Ramos (cell line): ENCODE measurements around the gene KCNQ1OT1.

ENCODE experiments used
- in situ Hi-C: fragments of 300-500 bp; cut with MboI; formaldehyde crosslinking; loops from one replicate; pipeline ENCODE4 v1.14.3; 2022; ENCODE audit warnings: low sequenced_read_pairs; ENCODE audit not compliant: unreplicated experiment

Gene KCNQ1OT1

DNA sequence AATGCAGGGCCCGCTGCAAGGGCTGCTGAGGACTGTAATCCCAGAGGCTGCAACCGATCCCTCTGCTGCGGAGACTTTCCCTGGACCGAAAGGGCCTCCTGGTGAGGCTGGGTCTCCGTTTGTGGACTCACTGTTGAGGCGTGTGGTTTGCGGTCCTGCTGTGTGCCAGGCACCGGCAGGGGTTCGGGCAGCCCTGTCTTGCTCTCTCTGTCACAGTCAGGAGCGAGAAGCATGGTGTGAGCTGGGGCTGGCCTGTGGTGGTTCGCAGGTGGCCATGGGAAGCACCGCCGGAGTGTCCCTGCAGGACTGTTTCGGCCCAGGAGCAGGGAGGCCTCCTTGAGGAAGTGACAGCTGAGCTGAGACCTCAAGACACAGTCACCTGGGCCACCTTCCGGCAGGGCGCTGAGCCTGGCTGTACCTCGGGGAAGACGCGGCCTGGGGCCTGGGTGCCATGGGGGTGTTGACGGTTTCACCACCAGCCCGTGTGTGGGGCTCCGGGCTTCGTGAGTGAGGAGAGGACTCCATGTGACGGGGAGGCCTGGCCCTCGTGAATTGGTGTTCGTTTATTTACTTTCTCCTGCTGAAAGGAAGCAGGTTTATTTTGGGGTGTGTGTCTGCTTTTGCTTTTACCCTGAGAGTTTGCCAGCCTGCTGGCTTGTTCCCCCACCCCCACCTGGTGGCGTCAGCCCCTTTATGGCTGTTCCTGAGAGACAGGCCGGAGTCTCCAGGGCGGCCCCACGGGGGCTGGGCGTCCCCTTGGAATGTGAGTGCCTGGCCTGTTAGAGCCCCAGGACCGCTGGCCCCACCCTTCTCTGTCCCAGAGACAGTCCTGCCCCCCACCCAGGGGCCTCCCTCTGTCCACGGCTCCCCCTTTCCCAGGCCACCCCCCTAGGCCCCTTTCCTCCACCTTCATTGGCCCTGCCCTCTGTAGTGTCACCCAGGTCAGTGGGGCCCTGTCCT is 122.5 kb downstream of the KCNQ1OT1 start:
- in situ Hi-C loops, result no loop called here

DNA sequence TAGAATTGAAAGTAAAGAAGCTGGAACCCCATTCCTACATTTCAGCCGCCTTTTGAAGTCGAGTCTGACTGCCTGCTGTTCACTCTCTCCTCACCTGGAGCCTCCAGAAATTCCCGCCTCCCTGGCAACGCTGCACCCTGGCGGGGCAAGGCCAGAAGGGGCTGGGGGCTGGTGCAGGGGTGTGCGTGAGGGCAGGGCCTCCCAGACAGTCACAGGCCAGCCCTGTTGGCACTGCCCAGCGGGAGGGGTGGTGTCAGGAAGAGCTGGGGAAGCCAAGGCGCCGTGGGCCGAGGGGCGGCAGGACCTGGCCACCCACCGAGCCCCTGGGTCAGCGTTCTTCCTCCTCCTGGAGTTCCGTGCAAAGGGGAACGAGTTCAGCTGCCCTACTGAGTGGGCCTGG is 123.2 kb downstream of the KCNQ1OT1 start:
- in situ Hi-C loops, result no loop called here

DNA sequence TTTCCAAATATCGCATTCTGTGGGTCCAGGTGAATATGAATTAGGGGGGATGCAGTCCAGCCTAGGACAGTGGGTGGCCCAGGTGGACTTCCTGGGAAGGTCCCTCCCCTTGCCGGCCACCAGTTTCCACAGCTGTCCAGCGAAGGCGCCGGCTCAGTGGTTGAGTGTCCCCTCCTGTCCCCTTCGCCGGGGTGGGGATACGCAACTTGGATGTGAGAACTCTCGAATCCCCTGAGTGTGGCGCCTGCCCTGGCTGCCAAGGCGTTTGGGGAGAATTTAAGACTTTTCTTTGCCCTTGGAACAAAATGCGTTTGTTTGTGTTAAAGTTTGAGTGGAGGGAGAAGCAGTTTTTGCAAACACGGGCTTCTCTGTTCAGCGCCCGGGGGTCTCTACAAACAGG is 123.7 kb downstream of the KCNQ1OT1 start:
- in situ Hi-C loops, result no loop called here

DNA sequence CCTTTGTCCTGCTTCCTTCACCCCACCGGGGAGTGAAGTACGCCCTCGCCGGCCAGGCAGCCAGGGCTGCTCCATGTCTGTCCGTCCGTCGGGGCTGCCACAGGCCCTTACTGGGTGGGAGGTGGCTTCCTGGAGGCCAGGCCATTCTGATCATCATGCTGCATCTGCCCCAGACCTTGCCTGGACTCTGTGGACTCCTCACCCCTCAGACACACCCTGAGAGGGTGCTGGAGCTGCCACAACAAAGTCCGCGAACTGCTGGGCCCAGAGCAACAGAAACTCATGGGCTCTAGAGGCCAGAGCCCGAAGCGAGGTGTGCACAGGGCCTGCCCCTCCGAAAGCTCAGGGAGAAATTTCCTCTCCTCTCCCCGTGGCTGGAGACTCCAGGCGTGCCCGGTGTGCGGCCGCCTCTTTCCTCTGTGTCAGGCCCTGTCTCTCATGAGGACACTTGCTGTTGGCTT is 124.2 kb downstream of the KCNQ1OT1 start:
- in situ Hi-C loops, result no loop called here

DNA sequence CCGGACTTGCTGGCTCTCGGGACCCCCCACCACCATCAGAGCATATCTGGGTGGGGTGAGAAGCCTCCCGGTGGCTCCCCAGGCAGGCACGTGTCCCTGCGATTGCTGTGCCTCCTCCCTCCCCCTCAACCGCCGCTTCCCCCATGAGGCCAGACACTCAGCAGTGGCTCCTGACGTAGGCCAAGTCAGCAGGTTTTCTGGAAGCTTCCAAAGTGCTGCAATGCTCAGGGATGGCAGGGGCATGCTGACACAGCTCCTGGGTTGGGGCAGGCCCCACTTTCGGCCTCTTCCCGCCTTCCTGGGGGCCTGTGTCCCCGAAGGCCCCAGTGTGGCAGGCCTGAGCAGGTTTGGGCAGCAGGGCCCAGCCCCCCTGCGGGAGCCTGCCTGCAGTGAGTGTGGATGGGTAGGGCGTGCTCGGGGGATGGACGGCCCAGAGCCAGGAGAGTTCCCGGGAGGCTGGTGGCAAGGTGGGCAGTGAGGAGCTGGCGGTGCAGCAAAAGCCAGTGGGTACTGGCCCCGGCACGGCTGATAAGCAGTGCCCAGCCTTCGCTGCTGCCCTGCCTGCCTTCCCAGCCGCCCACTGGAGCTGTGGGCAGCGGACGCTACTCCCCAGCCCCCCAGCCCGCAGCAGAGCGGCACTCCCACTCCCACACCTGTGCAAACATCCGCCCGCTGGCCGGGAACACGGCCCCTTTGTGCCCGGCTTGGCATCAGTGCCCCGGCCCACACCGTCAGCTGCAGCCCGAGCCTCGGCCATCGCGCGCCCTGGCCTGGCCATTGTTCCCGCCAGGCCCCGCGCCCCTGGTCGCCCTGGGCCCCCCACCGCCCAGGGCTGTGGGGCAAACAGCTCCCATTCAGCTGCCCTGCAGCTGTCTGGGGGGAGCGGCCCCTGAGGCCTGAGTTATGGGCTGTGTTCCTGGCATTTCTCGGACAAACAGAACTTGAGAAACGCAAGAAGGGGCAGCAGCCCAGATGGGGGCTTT is 125.0 kb downstream of the KCNQ1OT1 start:
- in situ Hi-C loops, result no loop called here

DNA sequence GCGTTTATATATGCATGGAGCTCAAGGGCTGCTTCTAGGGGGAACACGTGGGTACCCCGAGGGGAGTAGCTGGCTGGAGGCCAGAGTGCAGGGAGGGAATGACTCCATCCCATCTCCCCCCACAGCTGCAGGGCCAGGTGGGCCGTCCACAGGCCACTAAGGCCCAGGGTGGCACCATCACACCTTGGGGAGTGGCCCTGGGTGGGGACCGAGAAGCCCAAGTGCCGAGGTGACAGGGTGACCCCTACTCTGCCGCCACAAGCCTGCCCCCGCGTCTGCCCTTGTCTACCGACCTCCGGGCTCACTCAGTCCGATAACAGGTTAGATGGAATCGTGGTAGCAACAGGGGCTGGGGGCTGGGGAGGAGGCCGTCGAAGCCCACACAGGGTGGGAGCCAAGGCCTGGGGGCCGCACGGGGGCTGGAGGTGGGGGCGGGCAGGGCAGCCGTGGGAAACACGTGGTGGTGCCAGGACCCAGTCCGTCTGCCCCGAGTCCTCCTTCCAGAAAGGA is 125.7 kb downstream of the KCNQ1OT1 start:
- in situ Hi-C loops, result no loop called here

DNA sequence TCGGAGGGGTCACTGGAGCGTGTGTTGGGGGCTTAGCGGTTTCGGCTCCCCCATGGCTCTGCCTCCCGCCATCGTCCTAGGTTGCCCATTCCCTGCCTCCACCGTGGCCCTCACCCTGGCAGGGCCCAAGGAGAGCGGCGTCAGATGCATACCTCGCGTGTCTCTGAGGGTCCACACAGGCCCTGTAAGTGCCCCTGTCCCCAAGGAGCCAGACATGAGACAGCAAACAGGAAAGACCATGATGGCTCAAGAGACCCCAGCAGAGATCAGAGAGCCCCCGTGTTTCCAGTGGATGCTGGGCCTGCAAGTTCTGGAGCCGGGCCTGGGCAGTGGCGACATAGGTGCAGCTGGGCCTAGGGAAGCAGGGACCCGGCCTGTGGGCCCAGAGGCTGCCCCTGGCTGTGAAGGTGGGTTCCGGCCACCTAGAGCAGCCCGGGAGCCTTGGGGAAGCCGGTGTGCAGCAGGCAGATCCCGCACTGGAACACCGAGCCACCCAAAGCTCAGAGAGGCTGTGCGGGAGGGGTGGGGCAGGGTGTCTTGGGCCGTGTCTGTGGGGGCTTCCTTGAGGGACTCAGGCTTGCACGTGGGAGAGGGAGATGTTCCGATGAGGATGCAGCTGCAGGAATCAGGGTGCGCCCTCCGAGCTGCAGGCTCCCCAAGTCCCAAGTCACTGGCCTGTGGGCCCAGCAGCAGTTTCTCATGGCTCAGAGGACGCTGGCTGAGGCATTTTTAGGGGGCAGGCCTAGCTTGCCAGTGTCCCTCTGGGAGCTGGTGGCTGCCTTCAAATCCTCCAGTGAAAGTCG is 126.4 kb downstream of the KCNQ1OT1 start:
- in situ Hi-C loops, result no loop called here

DNA sequence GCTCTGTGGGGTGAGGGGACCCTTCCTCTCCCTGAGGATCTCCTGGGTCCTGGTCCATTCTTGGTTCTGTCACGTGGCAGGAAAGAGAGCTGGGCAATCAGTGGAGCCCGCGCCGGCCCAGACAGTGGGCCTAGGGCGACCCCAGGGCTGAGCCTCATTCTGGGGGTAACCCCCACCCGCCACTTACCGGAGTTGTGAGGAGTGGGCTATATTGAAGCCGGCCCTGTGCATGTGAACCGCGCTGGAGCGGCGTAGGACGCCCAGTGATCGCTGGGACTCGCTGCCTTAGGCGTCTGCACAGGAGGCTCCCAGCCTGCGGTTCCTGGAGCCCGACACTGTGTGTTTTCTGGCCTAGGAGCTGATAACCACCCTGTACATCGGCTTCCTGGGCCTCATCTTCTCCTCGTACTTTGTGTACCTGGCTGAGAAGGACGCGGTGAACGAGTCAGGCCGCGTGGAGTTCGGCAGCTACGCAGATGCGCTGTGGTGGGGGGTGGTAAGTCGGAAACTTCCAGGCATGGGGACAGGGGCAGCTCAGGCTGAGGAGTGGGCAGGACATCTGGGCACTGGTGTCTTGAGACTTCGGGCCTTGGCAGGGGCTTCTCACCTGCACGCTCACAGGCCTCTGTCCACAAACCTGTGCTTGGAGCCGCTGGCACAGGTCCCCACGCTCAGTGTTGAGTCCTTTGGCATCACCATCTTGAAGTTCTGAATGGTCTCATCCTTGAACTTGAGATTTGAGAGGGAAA is 127.1 kb downstream of the KCNQ1OT1 start:
- in situ Hi-C loops, result no loop called here

DNA sequence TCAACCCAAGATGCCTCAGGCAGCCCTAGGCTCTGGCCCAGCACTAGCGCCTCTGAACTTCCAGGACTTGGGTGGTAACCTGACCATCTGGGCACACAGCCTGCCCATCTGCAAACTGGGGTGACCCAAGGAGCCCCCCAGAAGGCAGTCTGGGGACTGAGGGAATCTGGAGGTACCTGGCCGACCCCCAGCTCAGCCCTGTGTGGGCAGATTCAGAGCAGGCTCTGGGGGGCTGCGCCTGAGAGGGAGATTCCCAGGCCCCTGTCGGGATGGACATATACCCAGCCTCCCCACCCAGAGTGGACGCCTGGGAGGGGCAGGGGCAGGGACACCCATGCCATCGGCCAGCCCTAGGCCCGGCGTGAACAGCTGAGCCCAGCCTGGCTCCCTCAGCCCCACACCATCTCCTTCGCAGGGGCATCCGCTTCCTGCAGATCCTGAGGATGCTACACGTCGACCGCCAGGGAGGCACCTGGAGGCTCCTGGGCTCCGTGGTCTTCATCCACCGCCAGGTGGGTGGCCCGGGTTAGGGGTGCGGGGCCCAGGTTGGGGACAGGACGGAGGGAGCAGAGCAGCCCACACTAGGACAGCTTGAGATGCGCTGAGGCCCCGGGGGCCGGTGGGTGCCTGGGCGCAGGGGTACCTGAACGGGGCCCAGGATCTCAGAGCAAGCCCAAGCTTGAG is 128.1 kb downstream of the KCNQ1OT1 start:
- in situ Hi-C loops, result no loop called here

DNA sequence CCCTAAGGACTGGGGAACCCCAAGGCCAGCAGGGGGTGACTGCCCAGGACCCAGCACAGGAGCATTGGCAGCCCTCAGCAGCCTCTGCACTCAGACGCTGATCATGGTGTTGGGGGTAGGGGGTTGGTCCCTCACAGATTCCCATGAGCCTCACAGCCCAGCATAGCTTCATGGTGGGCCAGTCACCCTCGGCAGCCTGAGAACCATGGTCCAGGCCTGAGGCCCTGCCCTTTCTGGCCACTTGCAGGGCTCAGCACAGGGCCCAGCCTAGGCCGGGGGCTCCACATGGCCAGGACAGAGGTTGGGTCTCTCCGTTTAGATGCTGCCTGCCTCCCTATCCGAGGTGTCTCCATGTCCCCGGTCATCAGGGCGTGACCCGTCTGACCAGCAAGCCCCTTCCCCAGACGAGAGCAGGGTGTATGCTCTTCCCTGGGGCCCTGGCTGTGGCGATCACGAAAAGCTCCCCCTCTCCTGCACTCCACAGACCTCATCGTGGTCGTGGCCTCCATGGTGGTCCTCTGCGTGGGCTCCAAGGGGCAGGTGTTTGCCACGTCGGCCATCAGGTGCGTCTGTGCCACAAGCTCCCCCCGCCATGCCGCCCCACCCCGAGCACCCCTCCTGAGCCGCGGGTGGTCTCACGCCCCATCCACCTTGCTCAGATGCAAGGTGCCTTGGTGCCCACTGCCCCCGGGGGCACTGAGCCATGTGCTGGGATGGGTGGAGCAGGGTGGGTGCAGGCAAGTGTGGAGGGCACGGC is 128.8 kb downstream of the KCNQ1OT1 start:
- in situ Hi-C loops, result no loop called here

DNA sequence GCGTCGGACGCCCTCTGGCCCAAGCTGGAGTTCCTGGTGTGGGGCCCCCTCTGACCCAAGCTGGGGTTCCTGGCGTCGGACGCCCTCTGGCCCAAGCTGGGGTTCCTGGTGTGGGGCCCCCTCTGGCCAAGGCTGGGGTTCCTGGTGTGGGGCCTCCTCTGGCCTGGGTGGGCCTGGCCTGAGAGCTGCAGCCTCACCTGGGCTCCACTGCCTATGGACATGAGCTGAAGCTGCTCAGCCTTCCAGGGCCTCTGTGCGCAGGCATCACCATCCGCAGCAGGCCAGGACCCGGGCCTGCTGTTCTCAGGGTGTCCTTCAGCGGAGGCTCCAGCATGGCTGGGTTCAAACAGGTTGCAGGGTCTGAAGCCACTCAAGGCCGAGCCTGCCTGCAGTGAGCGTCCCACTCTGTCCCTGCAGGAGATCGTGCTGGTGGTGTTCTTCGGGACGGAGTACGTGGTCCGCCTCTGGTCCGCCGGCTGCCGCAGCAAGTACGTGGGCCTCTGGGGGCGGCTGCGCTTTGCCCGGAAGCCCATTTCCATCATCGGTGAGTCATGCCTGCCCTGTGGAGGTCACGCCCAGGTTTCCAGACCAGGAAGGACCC is 129.5 kb downstream of the KCNQ1OT1 start:
- in situ Hi-C loops, result no loop called here

DNA sequence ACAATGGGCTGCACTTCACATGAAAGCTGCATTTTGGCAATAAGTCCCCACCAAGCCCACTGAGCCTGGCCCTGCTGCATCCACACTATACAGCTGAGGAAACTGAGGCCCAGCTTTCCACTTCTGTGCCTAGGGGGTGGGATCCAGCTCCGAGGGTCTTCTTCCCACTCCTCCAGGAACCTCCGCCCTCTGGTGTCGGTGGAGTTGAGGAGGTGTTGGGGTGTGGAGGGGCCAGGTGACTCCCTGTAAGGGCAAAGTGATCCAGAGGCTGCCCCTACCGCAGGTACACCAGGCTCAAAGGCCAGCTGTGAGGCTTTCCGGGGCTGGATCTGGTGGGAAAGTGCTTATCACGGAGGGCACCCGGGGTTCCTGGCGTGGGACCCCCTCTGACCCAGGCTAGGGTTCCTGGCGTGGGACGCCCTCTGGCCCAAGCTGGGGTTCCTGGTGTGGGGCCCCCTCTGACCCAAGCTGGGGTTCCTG is 130.0 kb downstream of the KCNQ1OT1 start:
- in situ Hi-C loops, result no loop called here

DNA sequence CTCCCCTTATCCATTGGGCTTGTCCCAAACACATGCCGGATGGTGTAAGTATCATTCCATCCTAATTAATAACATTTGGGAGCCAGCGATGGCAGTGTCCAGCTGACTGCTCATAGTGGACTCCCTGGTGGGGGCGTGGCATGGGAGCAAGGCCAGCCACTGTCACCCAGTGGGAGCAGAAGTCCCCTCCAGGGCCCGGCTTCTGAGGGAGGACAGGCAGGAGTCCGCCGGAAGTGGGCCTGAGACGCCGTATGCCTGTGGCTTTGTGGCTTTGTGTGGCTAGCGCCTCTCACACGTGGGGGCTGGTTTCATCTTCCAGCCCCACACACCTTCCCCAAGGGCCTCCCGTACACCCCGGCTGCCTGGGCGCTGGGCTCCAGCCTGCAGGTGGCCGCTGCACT is 130.5 kb downstream of the KCNQ1OT1 start:
- in situ Hi-C loops, result no loop called here

DNA sequence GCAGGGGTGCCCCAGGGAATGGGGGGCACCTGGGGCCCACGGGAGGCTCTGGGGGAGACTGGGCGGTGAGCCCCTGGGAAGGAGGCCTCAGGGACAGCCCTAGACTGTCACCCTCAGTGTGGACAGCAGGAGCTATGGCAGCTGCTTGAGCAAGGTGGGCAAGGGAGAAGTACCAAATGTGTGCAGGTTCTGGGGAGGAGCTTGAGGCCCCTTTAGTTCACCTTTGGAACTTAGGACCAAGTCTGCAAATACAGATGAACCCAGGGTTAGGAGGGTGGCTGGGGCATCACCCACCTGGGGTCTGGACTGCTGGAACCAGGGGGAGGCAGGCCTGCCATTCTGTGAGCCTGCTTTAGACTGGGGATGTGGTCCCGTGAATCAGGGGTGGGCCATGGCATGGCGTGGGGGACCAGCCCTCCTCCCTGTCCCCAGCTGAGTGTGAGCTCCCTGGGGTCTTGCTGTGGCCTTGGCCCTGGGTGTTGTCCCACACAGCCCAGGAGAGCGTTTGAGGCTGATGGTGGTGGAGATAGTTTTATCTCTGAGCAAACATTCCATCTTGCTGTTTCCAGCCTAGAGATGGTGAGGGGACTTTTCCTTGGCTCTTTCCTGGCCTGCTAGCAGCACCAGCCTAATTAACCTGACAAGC is 132.6 kb downstream of the KCNQ1OT1 start:
- in situ Hi-C loops, result no loop called here

DNA sequence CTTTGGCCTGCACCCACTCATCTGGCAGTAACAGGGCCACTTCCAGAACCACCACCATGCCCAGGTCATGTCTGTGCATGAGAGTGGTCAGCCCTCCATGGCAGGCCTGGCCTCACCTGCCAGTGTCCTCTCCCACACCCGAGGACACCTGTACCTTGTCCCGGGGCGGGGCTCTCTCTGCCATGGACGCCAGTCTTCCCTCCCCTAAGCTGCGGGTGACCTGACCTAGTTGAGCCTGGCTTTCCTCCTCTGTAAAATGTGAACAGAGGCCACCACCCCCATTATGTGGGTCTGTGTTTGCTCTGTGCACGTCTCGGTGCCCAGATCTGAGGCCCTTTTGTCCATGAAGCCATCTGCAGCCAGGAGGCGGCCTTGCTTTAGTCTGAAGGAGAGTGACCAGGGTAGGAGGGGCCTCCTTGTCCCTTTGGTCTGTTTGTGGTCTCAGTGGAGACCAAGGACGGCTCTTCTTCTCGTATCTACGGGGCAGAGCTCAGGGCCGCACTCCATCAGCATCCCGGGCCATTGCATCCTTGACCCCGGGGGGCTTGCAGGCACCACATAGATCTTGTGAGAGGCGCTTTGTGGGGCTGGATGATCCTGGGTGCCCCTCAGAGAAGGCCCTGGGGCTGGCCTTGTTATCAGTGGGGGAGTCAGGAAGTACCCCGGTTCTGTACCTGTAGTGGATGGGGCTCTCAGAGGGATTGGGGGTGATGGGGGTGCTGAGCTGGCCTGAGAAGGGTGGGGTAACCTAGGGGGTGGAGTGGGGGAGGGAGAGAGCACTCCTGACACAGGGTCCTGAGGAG is 133.4 kb downstream of the KCNQ1OT1 start:
- in situ Hi-C loops, result no loop called here
